ENCODE data around the gene CACNA1I. TPM values are rescaled to one million over a fixed set of nuclear protein-coding genes. Genes with fewer than 3 reads are reported as not detected.

Gene CACNA1I
- total RNA-seq, 6 experiments from 2014 or later, result not detected

GRCh38 chr22:39661842-39662685 is 91.5 kb downstream of the CACNA1I start:
- Mint-ChIP-seq H3K36me3 (ENCODE audit: low read depth) (no peaks in the 10 kb centered on the region), H3K4me3 (no peak overlapping the region), H3K27me3 (ENCODE audit: insufficient read depth) (peaks cover 35% of the 10 kb centered on the region), H3K4me1 (ENCODE audit: low read depth) (no peaks in the 10 kb centered on the region), H3K9me3 (no peaks in the 10 kb centered on the region), H3K27ac (no peak overlapping the region)
- TF ChIP-seq, protein P1, sequence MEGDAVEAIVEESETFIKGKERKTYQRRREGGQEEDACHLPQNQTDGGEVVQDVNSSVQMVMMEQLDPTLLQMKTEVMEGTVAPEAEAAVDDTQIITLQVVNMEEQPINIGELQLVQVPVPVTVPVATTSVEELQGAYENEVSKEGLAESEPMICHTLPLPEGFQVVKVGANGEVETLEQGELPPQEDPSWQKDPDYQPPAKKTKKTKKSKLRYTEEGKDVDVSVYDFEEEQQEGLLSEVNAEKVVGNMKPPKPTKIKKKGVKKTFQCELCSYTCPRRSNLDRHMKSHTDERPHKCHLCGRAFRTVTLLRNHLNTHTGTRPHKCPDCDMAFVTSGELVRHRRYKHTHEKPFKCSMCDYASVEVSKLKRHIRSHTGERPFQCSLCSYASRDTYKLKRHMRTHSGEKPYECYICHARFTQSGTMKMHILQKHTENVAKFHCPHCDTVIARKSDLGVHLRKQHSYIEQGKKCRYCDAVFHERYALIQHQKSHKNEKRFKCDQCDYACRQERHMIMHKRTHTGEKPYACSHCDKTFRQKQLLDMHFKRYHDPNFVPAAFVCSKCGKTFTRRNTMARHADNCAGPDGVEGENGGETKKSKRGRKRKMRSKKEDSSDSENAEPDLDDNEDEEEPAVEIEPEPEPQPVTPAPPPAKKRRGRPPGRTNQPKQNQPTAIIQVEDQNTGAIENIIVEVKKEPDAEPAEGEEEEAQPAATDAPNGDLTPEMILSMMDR (IDR thresholded peaks at IDR 0.05), result no peak
- DNase-seq, result no peak

GRCh38 chr22:39662686-39663052 is 92.1 kb downstream of the CACNA1I start:
- H3K27me3 Mint-ChIP-seq (ENCODE audit: insufficient read depth), result peaks cover 32% of the 10 kb centered on the region
- no peaks in the 10 kb centered on the region for H3K4me1 Mint-ChIP-seq (ENCODE audit: low read depth)
- H3K4me3 Mint-ChIP-seq, result no peak overlapping the region
- no peaks in the 10 kb centered on the region for H3K9me3 Mint-ChIP-seq
- H3K27ac Mint-ChIP-seq, result no peak overlapping the region
- DNase-seq, result no peak
- TF ChIP-seq, protein P1 (IDR thresholded peaks at IDR 0.05), result no peak
- H3K36me3 Mint-ChIP-seq (ENCODE audit: low read depth), result no peaks in the 10 kb centered on the region

- Mint-ChIP-seq H3K4me3 (no peak overlapping the region), H3K9me3 (no peaks in the 10 kb centered on the region), H3K27me3 (ENCODE audit: insufficient read depth) (peaks cover 26% of the 10 kb centered on the region), H3K27ac (no peak overlapping the region), H3K4me1 (ENCODE audit: low read depth) (no peaks in the 10 kb centered on the region), H3K36me3 (ENCODE audit: low read depth) (no peaks in the 10 kb centered on the region)
- DNase-seq, result no peak
- TF ChIP-seq, protein P1 (IDR thresholded peaks at IDR 0.05), result no peak
These were observed 93.2 kb downstream of the CACNA1I start for GRCh38 chr22:39663751-39664150.

- Mint-ChIP-seq H3K27me3 (ENCODE audit: insufficient read depth) (peaks cover 23% of the 10 kb centered on the region), H3K4me1 (ENCODE audit: low read depth) (no peaks in the 10 kb centered on the region), H3K36me3 (ENCODE audit: low read depth) (no peaks in the 10 kb centered on the region), H3K4me3 (no peak overlapping the region), H3K27ac (no peak overlapping the region), H3K9me3 (no peaks in the 10 kb centered on the region)
- TF ChIP-seq, protein P1 (IDR thresholded peaks at IDR 0.05), result no peak
- no peak for DNase-seq
These were observed 94.1 kb downstream of the CACNA1I start for GRCh38 chr22:39664485-39665200.

DNA sequence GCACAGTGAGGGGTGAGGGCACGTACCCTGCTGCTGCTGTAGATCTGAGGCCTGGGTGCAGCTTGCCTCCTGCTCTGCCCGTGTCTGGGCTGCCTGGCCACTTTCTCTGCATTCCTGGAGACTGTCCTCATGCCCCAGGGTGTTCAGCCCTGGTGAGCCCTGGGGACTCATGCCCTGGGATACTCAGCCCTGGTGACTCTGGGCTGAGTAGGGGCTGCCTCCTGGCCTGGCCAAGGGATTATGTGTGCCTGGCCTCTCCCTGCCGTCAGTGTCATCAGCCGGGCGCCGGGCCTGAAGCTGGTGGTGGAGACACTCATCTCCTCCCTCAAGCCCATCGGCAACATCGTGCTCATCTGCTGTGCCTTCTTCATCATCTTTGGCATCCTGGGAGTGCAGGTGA is 94.7 kb downstream of the CACNA1I start:
- H3K9me3 Mint-ChIP-seq, result no peaks in the 10 kb centered on the region
- no peaks in the 10 kb centered on the region for H3K36me3 Mint-ChIP-seq (ENCODE audit: low read depth)
- H3K27me3 Mint-ChIP-seq (ENCODE audit: insufficient read depth), result peaks cover 20% of the 10 kb centered on the region
- H3K27ac Mint-ChIP-seq, result no peak overlapping the region
- H3K4me3 Mint-ChIP-seq, result no peak overlapping the region
- DNase-seq, result no peak
- TF ChIP-seq, protein P1 (IDR thresholded peaks at IDR 0.05), result no peak
- H3K4me1 Mint-ChIP-seq (ENCODE audit: low read depth), result no peaks in the 10 kb centered on the region
